SK-N-MC (cell line): Measurements from ENCODE around the gene PACSIN2.

Experiments used
- EZH2 ChIP-seq: fragments of 200-600 bp; sonication (generic); IDR thresholded peaks from one replicate; pipeline ENCODE4 v1.6.1; 2017; ENCODE audit warnings: antibody characterized with exemption
- POLR2AphosphoS5 ChIP-seq: IDR thresholded peaks from 2 replicates; pipeline ENCODE4 v1.6.1; 2012; ENCODE audit warnings: mild to moderate bottlenecking, low read depth, low read length, borderline replicate concordance

DNA sequence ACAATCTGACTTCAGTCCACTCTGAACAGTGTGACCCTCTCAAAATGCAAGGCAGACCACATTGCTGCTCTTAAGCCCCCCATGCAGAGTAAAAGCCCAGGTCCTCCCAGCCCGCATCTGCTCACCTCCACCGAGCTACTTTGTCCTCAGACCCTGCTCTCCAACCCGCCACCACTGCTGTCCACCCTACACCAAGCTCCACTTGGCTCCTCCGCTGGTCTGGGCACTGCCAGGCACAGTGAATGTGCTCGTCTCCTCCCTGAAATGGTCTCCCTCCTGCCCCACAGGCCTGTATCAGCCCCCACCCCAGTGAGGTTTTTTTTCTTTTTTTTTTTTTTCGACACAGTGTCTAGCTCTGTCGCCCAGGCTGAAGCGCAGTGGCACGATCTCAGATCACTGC, 90.5 kb downstream of the PACSIN2 start:
- TF ChIP-seq POLR2AphosphoS5: no peak
- no peak for TF ChIP-seq EZH2
